GM19035 (cell line): ENCODE data around the gene RERE.

Experiments used
- ATAC-seq: cut with Tn5 transposase; IDR thresholded peaks from one replicate; pipeline ENCODE4 v1.9.1; 2021; ENCODE audit not compliant: unreplicated experiment

RERE gene

GRCh38 chr1:8493916-8494540 is 323.4 kb downstream of the RERE start:
- ATAC-seq, result no peak

GRCh38 chr1:8487249-8487648 is 330.2 kb downstream of the RERE start:
- no peak for ATAC-seq

GRCh38 chr1:8486047-8486446 is 331.4 kb downstream of the RERE start:
- ATAC-seq, result no peak

- ATAC-seq, result no peak
These were observed 333.9 kb downstream of the RERE start for GRCh38 chr1:8483586-8483985.

GRCh38 chr1:8482979-8483381 is 334.5 kb downstream of the RERE start:
- ATAC-seq, result no peak

- ATAC-seq, result no peak
These were observed 335.6 kb downstream of the RERE start for GRCh38 chr1:8481650-8482380.

- no peak for ATAC-seq
These were observed 338.9 kb downstream of the RERE start for GRCh38 chr1:8478566-8478965.

- no peak for ATAC-seq
These were observed 339.5 kb downstream of the RERE start for GRCh38 chr1:8477983-8478362.

GRCh38 chr1:8477166-8477982 is 340.1 kb downstream of the RERE start:
- ATAC-seq, result peak; percentile 53

GRCh38 chr1:8476006-8476405 is 341.4 kb downstream of the RERE start:
- no peak for ATAC-seq

- ATAC-seq, result no peak
These were observed 343.1 kb downstream of the RERE start for GRCh38 chr1:8474369-8474768.

GRCh38 chr1:8473891-8474300 is 343.5 kb downstream of the RERE start:
- no peak for ATAC-seq

- peak; percentile 28 for ATAC-seq
These were observed 344.1 kb downstream of the RERE start for GRCh38 chr1:8473121-8473875.

- ATAC-seq, result peak; percentile 50
These were observed 344.8 kb downstream of the RERE start for GRCh38 chr1:8472668-8473067.

- no peak for ATAC-seq
These were observed 346.0 kb downstream of the RERE start for GRCh38 chr1:8471451-8471850.

GRCh38 chr1:8468751-8469150 is 348.7 kb downstream of the RERE start:
- no peak for ATAC-seq

- ATAC-seq, result no peak
These were observed 350.1 kb downstream of the RERE start for GRCh38 chr1:8467308-8467707.

GRCh38 chr1:8465692-8466091 is 351.7 kb downstream of the RERE start:
- no peak for ATAC-seq

GRCh38 chr1:8465013-8465412 is 352.4 kb downstream of the RERE start:
- ATAC-seq, result no peak

GRCh38 chr1:8464377-8464776 is 353.1 kb downstream of the RERE start:
- ATAC-seq, result no peak
